HT-29 (cell line): ENCODE results near the gene RARS2. TPM values are rescaled to one million over a fixed set of nuclear protein-coding genes. Genes with fewer than 3 reads are reported as not detected.

Experiments
- DNase-seq: peaks from one replicate; pipeline ENCODE4 v3.0.0-alpha.2; 2015; ENCODE audit warnings: low spot score
- total RNA-seq: library from RNA; depleted of rRNA; stranded (reverse); fragments of >200 nt; shearing (Covaris generic); gene quantifications from 2 replicates; pipeline ENCODE4 v1.2.3, GENCODE V29; 2014

RARS2 gene
- total RNA-seq, 1 experiment from 2014 or later = 16.5 TPM

DNA sequence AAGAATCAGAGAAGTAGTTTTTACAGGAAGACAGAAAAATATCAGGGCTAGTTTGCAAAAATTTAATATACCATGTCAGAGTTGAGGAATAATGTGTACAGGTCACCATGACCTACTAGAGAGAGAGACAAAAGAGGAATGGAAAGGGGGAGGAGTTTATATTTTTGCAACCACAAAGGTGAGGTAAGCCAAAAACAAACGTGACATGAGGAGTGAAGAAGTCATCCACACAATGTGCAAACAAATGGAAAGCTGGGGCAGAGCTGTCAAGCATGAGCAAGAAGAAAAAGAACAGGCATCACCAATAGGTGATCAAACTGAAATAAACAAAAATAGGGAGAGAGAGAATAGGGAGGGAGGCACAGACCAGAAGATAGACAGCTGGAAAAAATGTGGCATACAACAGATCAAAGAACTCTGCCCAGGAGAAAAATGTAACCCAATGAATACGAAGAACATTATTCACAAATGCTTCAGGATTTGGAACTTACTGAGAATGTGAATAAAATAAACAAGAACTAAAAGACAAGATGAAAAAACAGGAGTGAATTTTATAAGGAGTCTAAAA, 15.5 kb downstream of the RARS2 start:
- DNase-seq = no peak

GRCh38 chr6:87573307-87574024, 16.3 kb downstream of the RARS2 start:
- DNase-seq = no peak

DNA sequence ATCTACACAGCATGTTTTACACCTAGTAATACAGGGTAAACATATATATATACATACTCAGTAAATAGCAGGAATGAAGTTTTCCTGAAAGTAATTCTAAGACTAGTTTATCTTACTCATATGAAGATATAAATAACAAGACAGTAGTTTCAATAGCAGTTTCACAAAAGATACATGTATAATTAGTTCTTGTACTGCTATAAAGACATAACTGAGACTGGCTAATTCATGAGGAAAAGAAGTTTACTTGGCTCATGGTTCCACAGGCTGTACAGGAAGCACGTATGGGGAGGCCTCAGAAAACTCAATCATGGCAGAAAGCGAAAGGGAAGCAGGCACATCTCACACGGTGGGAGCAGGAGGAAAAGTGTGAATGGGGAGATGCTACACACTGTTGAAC, 16.9 kb downstream of the RARS2 start:
- no peak for DNase-seq

DNA sequence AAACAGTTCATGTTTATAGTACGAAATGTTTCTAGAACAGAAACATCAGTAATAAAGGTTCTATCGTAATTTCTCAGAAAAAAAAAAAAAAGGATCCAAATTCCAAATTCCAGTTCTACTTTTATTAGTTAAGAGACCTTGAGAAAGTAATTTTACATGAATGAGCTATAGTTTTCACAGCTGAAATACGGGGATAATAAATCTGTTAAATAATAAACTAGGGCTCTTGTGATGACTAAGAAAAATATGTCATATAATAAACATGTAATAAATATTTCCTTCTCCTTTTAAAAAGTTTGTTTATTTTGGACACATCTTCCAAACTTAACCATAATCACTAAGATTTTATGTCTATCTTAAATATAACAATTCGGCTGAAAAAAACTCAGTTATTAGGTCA, 17.8 kb downstream of the RARS2 start:
- no peak for DNase-seq

DNA sequence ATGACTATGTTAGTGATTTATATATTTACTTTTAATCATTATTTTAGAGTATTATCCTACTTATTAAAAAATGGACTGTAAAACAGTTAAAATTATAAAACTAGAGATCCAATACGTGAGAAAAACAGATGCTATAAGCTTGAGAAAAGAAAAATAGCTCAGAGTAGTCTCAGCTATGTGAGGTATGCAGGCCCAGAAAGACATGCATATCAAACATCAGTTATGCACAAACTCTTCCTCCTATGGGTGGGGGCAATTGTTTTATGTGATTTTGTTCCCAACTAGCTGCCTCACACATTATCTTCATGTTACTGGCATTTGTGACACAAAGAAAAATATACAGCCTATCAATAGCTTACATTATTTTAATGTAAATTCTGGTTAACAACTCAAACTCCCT, 28.8 kb downstream of the RARS2 start:
- DNase-seq = no peak

- DNase-seq = no peak
These were observed 31.3 kb downstream of the RARS2 start for GRCh38 chr6:87558446-87558845.

- DNase-seq = no peak
These were observed 34.3 kb downstream of the RARS2 start for GRCh38 chr6:87555506-87555905.

DNA sequence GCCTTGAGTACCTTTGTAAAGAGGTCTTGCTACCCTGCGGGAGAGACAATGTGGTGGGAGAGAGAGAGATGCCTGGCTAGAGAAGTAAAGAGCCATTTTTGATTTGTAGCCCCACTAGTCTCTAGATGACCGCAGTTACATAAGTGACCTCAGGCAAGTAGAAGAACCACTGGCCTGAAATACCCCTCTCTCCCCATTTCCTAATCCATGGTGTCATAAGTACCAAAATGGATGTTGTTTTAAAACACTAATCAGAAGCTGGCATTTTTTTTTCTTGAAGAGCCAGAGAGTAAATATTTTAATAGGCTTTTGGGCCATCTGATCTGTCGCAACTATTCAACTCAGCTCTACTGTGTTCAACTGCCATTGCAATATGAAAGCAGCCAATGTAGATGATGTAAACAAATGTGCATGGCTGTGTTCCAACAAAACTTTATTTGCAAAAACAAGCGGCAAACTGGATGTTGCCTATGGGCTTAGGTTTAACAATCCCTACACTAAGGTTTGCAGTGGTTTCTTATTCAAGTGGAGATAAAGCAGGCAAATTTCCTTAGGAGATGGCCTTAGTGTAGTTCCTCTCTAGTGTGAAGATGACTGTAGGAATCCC, 36.5 kb downstream of the RARS2 start:
- DNase-seq = no peak

GRCh38 chr6:87551799-87552198, 38.0 kb downstream of the RARS2 start:
- no peak for DNase-seq

DNA sequence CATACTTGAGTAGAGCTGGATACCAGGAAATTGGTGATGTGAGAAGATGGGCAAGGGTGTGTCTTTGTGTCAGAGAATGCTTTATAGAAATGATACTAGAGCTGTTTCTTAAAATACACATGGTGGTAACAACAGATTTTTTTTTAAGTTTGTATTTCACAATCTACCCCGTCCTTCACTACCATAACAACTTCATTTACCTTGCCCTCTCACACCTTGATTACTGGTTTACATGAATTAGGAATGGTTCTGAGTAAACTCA, 45.4 kb downstream of the RARS2 start:
- no peak for DNase-seq

- DNase-seq = no peak
These were observed 45.9 kb downstream of the RARS2 start for GRCh38 chr6:87543696-87544473.

- DNase-seq = no peak
These were observed 48.0 kb downstream of the RARS2 start for GRCh38 chr6:87541744-87542143.

DNA sequence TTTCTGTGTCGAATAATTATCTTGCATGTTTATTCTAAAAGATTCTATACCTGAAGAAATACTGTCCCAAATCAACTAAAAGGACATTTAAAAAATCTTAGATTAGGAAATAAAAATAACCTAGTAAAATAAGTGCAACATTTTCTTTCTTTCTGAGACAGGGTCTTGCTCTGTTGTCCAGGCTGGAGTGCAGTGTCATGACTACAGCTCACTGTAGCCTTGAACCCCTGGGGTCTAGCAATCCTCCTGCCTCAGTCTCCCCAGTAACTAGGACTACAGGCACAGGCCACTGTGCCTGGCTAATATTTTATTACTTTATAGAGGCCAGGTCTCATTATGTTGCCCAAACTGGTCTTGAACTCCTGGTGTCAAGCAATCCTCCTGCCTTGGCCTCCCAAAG, 48.7 kb downstream of the RARS2 start:
- DNase-seq = no peak

GRCh38 chr6:87540539-87540938, 49.2 kb downstream of the RARS2 start:
- DNase-seq = no peak

GRCh38 chr6:87539554-87539953, 50.2 kb downstream of the RARS2 start:
- no peak for DNase-seq

DNA sequence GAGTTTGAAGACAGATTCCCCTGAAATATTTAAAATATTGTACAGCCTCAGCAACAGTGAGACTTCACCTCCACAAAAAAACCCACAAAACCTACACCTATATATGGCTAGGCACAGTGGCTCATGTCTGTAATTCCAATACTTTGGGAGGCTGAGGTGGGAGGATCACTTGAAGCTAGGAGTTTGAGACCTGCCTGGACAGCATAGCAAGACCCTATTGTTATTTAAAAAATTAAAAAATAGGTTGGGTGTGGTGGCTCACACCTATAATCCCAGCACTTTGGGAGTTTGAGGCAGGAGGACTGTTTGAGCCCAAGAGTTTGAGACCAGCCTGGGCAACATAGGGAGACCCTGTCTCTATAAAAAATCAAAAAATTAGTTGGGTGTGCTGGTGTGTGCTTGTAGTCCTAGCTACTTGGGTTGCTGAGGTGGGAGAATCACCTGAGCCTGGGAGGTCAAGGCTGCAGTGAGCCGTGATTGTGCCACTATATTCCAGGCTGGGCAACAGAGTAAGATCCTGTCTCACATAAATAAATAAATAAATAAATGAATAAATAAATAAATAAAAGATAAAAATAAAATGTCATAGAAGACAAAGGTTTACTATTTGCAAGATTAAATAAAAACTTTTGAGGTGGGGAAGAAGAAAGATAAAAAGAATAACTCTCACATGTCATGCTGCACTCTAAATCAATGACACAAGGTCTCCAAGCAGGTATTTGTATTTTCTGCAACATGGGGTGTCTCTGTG, 51.1 kb downstream of the RARS2 start:
- no peak for DNase-seq

DNA sequence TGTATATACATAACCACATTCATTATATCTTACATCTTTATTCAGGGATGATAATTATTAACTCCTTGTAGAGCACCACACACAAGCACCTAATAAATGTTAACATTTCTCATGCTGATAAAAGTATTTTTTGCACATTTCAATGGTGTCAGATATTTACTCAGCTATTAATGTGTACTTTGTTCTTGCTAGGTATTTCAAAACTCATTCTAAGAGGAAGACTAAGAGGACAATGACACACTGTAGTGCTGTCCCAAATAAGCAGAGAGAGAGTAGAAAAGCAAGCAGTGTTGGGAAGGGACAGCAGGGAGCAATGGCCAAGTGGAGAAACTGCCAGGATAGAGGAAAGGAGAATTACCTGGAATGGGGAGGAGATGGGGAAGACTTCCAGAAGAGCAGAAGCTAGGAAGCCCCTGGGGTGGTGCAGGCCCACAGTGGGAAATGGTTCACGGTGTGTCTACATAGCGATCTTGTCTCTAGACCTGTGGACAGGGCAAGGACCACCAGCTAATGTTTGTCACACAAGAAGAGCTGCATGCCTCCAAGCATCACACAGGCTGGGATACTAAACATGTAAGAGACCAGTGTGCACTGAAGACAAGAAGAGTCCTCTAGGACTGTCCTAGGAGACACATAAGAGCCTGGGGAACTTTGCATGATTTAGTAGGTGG, 55.3 kb downstream of the RARS2 start:
- no peak for DNase-seq

DNA sequence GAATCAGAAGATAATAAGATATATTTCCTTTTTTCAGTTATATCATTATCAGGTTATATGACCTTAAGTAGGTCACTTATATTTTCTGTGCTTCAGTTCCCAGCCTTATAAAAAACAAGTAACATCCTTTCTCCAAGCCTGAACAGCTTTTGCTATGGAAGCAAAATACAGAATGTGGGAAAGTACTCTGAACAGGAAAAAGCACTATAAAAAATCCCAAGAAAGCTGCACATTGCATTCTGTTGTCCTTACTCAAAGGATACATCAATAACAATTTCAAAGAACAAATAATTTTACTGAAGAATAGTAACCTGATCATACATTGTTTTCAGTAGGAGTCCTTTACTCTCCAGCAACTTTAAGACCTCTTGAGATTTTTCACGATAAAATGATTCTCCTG, 60.6 kb downstream of the RARS2 start:
- no peak for DNase-seq

GRCh38 chr6:87522686-87523085, 67.1 kb downstream of the RARS2 start:
- DNase-seq = no peak

- no peak for DNase-seq
These were observed 71.3 kb downstream of the RARS2 start for GRCh38 chr6:87518453-87518852.

DNA sequence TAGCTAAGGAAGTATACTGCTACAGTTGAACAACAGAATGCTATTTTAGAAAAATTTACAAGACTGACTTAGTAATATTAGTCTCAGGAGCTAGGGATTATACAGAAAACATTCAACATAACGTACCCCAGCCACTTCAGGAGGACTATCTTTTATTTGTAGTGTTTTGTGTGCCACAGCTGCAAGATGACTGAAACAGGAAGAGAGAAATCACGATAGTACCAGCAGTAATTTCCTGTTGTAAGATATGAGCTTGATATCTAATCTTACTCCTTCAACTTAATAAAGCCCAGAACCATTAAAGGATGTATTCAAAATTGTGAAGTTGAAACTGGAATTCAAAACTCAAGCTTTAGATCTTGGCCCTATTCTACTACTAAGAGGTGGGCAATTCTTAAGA, 75.0 kb downstream of the RARS2 start:
- no peak for DNase-seq

- DNase-seq = no peak
These were observed 85.3 kb downstream of the RARS2 start for GRCh38 chr6:87504441-87504840.
